ENCODE measurements around the gene CCNYL1. TPM values are rescaled to one million over a fixed set of nuclear protein-coding genes. Genes with fewer than 3 reads are reported as not detected.

CCNYL1 gene
- total RNA-seq, 4 donors from 2014 or later = 3.3 to 10.1 (median 7.1) TPM

DNA sequence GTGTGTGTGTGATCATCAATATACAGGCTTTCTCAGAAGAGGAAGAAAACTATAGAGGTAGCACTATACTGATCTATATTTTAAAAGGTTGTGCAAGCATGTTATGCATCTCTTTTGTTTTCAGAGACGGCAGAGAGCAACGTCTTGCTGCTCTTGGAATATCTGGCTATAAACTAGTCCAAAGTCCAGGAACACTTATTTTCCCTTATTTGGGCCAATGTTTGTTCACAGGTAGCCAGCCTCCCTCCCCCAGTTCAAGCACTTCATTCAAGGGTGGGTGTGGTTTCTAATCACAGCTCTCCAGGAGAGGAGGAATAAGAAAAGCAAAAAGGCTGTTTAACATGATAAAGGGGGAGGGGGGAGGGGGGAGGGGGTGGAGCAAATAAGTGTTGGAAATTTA lies 54.1 kb downstream of the CCNYL1 start:
- Histone ChIP-seq H3K27me3 (no peaks in the 10 kb centered on the region), H3K4me3 (no peak overlapping the region), H3K4me1 (peaks cover 29 to 45% of the 10 kb centered on the region in 2 donors), H3K27ac (no peak overlapping the region), H3K9me3 (no peaks in the 10 kb centered on the region), H3K36me3 (no peaks in the 10 kb centered on the region)
- intact Hi-C loops (cut with DNase I; ENCODE audit: low total_unique reads) = loop anchor here (5.0 kb wide), 1 partner anchor 207 kb away; no protein-coding TSS in a partner anchor
- no peak for ATAC-seq
- TF ChIP-seq POLR2A (IDR thresholded peaks at IDR 0.05) = no peak
- TF ChIP-seq, protein P1, sequence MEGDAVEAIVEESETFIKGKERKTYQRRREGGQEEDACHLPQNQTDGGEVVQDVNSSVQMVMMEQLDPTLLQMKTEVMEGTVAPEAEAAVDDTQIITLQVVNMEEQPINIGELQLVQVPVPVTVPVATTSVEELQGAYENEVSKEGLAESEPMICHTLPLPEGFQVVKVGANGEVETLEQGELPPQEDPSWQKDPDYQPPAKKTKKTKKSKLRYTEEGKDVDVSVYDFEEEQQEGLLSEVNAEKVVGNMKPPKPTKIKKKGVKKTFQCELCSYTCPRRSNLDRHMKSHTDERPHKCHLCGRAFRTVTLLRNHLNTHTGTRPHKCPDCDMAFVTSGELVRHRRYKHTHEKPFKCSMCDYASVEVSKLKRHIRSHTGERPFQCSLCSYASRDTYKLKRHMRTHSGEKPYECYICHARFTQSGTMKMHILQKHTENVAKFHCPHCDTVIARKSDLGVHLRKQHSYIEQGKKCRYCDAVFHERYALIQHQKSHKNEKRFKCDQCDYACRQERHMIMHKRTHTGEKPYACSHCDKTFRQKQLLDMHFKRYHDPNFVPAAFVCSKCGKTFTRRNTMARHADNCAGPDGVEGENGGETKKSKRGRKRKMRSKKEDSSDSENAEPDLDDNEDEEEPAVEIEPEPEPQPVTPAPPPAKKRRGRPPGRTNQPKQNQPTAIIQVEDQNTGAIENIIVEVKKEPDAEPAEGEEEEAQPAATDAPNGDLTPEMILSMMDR (IDR thresholded peaks at IDR 0.05 in 4 of 5, conservative IDR thresholded peaks at IDR 0.05 in 1 of 5) = no peak
- in situ Hi-C loops (cut with MboI; ENCODE audit: low sequenced_read_pairs in 4 of 4) = no loop called here
- no peak for DNase-seq

DNA sequence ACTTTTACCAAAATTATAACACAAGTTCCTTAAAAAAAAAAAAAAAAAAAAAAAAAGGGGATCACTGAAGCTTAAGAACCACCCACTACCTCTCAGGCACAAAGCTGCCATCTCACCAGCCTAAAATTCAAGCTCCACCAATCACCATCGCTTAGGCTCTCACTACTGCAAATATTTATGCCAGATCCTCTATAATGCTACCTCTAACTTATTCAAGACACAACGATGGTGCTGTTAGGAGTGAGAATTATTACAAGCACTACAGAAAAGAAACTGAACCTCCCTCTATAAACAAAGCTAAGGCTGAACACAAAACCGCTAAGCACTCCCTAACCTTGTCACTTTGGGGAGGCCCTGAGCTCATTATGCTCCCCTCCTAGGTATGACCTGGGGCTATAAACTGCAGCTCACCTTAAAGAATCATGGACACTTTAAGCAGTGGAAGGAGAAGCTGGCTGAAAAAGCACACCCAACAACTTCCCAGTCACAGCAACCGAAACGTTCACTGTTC lies 54.7 kb downstream of the CCNYL1 start:
- no peaks in the 10 kb centered on the region for H3K36me3 ChIP-seq
- intact Hi-C loops (cut with DNase I; ENCODE audit: low total_unique reads) (loop anchor here (5.0 kb wide), 1 partner anchor 206 kb away; no protein-coding TSS in a partner anchor), in situ Hi-C loops (cut with MboI; ENCODE audit: low sequenced_read_pairs in 4 of 4) (no loop called here)
- H3K27me3 ChIP-seq = no peaks in the 10 kb centered on the region
- TF ChIP-seq POLR2A (IDR thresholded peaks at IDR 0.05) = no peak
- TF ChIP-seq, protein P1 (IDR thresholded peaks at IDR 0.05 in 4 of 5, conservative IDR thresholded peaks at IDR 0.05 in 1 of 5) = no peak
- no peak overlapping the region for H3K4me3 ChIP-seq
- H3K27ac ChIP-seq = no peak overlapping the region
- ATAC-seq = no peak
- peaks cover 29 to 45% of the 10 kb centered on the region in 2 donors for H3K4me1 ChIP-seq
- H3K9me3 ChIP-seq = no peaks in the 10 kb centered on the region
- no peak for DNase-seq

DNA sequence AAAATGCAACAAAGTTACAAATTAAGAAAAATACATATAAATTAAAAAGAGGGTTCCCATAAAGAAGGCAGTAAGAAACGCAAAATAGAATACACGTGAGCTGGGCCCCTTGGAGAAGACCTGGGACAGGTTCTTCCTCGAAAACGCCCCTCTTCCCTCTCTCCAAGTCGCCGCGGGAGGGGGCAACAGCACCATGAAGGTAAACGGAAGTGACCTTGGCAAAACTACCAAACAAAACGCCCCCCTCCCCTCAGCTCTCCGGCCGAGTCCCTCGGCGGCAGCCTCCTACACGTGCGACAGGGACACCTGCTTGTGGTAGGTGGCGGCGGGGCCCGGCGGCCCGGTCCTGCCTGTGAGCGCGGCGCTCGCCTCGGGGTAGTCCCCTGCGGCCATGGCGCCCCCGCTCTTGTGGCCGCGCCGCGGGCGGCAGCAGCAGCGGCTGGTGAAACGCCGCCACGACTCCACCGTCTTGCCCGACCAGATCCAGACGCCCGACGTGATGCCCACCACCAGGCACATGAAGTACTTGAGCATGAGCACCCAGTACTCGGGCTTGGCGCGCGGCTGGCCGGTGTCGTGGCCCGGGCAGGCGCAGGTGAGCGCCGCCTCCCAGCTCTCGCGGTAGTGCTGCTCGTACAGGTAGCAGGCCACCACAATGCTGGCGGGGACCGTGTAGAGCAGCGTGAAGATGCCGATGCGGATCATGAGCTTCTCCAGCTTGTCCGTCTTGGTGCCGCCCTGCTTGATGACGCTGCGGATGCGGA lies 55.4 kb downstream of the CCNYL1 start:
- intact Hi-C loops (cut with DNase I; ENCODE audit: low total_unique reads) = loop anchor here (5.0 kb wide), 1 partner anchor 205 kb away; no protein-coding TSS in a partner anchor
- no peak for DNase-seq
- no peaks in the 10 kb centered on the region for H3K36me3 ChIP-seq

DNA sequence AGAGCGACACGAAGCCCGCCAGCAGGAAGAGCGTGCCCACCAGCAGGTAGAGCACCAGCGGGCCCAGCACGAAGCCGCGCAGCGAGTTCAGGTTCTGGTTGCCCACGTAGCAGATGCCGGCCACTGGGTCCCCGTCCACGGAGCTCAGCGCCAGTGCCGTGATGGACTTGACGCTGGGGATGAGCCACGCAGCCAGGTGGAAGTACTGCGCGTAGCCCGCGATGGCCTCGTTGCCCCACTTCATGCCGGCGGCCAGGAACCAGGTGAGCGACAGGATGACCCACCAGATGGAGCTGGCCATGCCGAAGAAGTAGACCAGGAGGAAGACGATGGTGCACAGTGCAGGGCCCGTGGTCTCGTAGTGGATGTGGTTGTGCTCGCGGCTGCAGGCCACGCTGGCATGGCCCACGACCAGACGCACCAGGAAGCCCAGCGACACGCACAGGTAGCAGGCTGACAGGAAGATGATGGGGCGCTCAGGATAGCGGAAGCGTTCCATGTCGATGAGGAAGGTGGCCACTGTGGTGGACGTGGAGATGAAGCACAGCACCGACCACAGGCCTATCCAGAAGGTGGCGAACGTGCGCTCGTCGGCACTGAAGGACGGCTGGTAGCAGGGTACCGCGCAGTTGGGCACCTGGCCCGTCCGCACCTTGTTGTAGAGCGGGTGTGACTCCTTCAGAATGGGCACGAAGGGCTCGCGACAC lies 56.2 kb downstream of the CCNYL1 start:
- Histone ChIP-seq H3K4me3 (peak overlapping the region; percentile 81 to 95 (median 86)), H3K4me1 (peaks cover 29 to 45% of the 10 kb centered on the region in 2 donors), H3K36me3 (no peaks in the 10 kb centered on the region), H3K27me3 (no peaks in the 10 kb centered on the region), H3K9me3 (no peaks in the 10 kb centered on the region), H3K27ac (peak overlapping the region in 3 of 4 donors; percentile 88 to 98 (median 93))
- ATAC-seq (no peak), DNase-seq (no peak)
- intact Hi-C loops (cut with DNase I; ENCODE audit: low total_unique reads) (loop anchor here (2.0 to 5.0 kb wide), 2 partner anchors 57 to 205 kb away; partner anchors contain the start of gene CCNYL1), in situ Hi-C loops (cut with MboI; ENCODE audit: low sequenced_read_pairs in 4 of 4) (no loop called here)
- no peak for TF ChIP-seq POLR2A (IDR thresholded peaks at IDR 0.05)
- TF ChIP-seq, protein P1 (IDR thresholded peaks at IDR 0.05 in 4 of 5, conservative IDR thresholded peaks at IDR 0.05 in 1 of 5) = peak in 1 of 5 experiments; percentile 33

More for the DNA sequence above, 55.4 kb downstream of the CCNYL1 start:
- TF ChIP-seq, protein P1 (IDR thresholded peaks at IDR 0.05 in 4 of 5, conservative IDR thresholded peaks at IDR 0.05 in 1 of 5) = no peak
- no peak for TF ChIP-seq POLR2A (IDR thresholded peaks at IDR 0.05)
- no peak for ATAC-seq
- peaks cover 29 to 45% of the 10 kb centered on the region in 2 donors for H3K4me1 ChIP-seq
- H3K27ac ChIP-seq = no peak overlapping the region
- no peaks in the 10 kb centered on the region for H3K27me3 ChIP-seq
- in situ Hi-C loops (cut with MboI; ENCODE audit: low sequenced_read_pairs in 4 of 4) = no loop called here
- H3K4me3 ChIP-seq = no peak overlapping the region
- H3K9me3 ChIP-seq = no peaks in the 10 kb centered on the region
